ENCODE data around the gene KIF5B.
"Not testable (repeated sequence)": the region's sequence is repeated elsewhere in the genome, so short reads cannot be mapped to it uniquely, and the experiment has no call there.

KIF5B gene

GRCh38 chr10:32059472-32059871 lies 3.2 kb upstream of the KIF5B start:
- DNase-seq (ENCODE audit: low read depth) = no peak

GRCh38 chr10:32057036-32057372 lies 779 bp upstream of the KIF5B start:
- no peak for DNase-seq (ENCODE audit: low read depth)

GRCh38 chr10:32055478-32056135 lies 618 bp downstream of the KIF5B start:
- peak; percentile 39 for DNase-seq (ENCODE audit: low read depth)

- no peak for DNase-seq (ENCODE audit: low read depth)
Measured at GRCh38 chr10:32054094-32054493, 2.1 kb downstream of the KIF5B start.

- DNase-seq (ENCODE audit: low read depth) = not testable (repeated sequence)
Measured at GRCh38 chr10:32053392-32053791, 2.8 kb downstream of the KIF5B start.

GRCh38 chr10:32051926-32052325 lies 4.3 kb downstream of the KIF5B start:
- DNase-seq (ENCODE audit: low read depth) = no peak

GRCh38 chr10:32050177-32050576 lies 6.0 kb downstream of the KIF5B start:
- DNase-seq (ENCODE audit: low read depth) = no peak

GRCh38 chr10:32049113-32049512 lies 7.1 kb downstream of the KIF5B start:
- DNase-seq (ENCODE audit: low read depth) = no peak

- no peak for DNase-seq (ENCODE audit: low read depth)
Measured at GRCh38 chr10:32048282-32048681, 7.9 kb downstream of the KIF5B start.

GRCh38 chr10:32047881-32048280 lies 8.3 kb downstream of the KIF5B start:
- no peak for DNase-seq (ENCODE audit: low read depth)

GRCh38 chr10:32046151-32046550 lies 10.1 kb downstream of the KIF5B start:
- DNase-seq (ENCODE audit: low read depth) = no peak

GRCh38 chr10:32042730-32043129 lies 13.5 kb downstream of the KIF5B start:
- DNase-seq (ENCODE audit: low read depth) = not testable (repeated sequence)

- no peak for DNase-seq (ENCODE audit: low read depth)
Measured at GRCh38 chr10:32041290-32042028, 14.8 kb downstream of the KIF5B start.

- no peak for DNase-seq (ENCODE audit: low read depth)
Measured at GRCh38 chr10:32039734-32040133, 16.5 kb downstream of the KIF5B start.

- DNase-seq (ENCODE audit: low read depth) = no peak
Measured at GRCh38 chr10:32038777-32039176, 17.4 kb downstream of the KIF5B start.

GRCh38 chr10:32036922-32037321 lies 19.3 kb downstream of the KIF5B start:
- DNase-seq (ENCODE audit: low read depth) = no peak

GRCh38 chr10:32035038-32035437 lies 21.2 kb downstream of the KIF5B start:
- DNase-seq (ENCODE audit: low read depth) = no peak

GRCh38 chr10:32033171-32033570 lies 23.1 kb downstream of the KIF5B start:
- no peak for DNase-seq (ENCODE audit: low read depth)

- DNase-seq (ENCODE audit: low read depth) = no peak
Measured at GRCh38 chr10:32031920-32032319, 24.3 kb downstream of the KIF5B start.

GRCh38 chr10:32031424-32031823 lies 24.8 kb downstream of the KIF5B start:
- no peak for DNase-seq (ENCODE audit: low read depth)

GRCh38 chr10:32028710-32029109 lies 27.5 kb downstream of the KIF5B start:
- no peak for DNase-seq (ENCODE audit: low read depth)

GRCh38 chr10:32023264-32023663 lies 33.0 kb downstream of the KIF5B start:
- no peak for DNase-seq (ENCODE audit: low read depth)

GRCh38 chr10:32017044-32017443 lies 39.2 kb downstream of the KIF5B start:
- DNase-seq (ENCODE audit: low read depth) = no peak

GRCh38 chr10:32015386-32015785 lies 40.8 kb downstream of the KIF5B start:
- no peak for DNase-seq (ENCODE audit: low read depth)
